Erythroblast (primary cell): ENCODE measurements around the gene DHX34.

Source experiments
- GATA1 ChIP-seq: IDR thresholded peaks from 2 replicates; pipeline ENCODE4 v1.6.1; 2011; ENCODE audit warnings: low read depth, mild to moderate bottlenecking, control low read depth, low read length, moderate library complexity
- POLR2A ChIP-seq: IDR thresholded peaks from 2 replicates; pipeline ENCODE4 v1.6.1; 2011; ENCODE audit warnings: mild to moderate bottlenecking, low read length

DNA sequence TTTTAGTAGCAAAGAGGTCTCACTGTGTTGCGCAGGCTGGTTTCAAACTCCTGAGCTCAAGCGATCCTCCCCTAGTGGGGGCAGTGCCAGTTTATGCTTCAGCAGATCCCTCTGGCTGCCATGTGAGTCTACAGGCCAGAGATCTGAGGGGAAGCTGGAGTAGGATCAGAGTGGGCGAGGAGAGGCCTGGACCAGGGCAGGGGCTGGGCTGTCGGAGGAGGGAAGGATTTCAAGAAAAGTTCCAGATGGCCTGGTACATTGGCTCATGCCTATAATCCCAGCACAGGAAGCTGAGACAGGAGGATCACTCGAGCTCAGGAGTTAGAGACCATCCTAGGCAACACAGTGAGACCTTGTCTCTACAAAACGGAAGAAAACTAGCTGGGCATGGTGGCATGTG lies 9.8 kb downstream of the DHX34 start:
- TF ChIP-seq POLR2A (no peak), GATA1 (no peak)
